Activated CD4-positive, alpha-beta memory T cell treated with anti-CD3 and anti-CD28 coated beads for 36 hours (primary cell): Measurements from ENCODE around the gene PNPLA2. TPM values are rescaled to one million over a fixed set of nuclear protein-coding genes. Genes with fewer than 3 reads are reported as not detected.

Experiments
- CTCF ChIA-PET: fragments of 350-600 bp; sonication (Branson Sonifier 250); formaldehyde crosslinking; loops from one replicate; lab custom pipeline; 2021; ENCODE audit warnings: antibody characterized with exemption, inconsistent platforms; lab: Charles Lee
- POLR2A ChIA-PET: fragments of 350-600 bp; sonication (Branson Sonifier 250); formaldehyde crosslinking; loops from one replicate; lab custom pipeline; 2021; ENCODE audit warnings: antibody characterized with exemption; lab: Charles Lee
- DNase-seq: peaks from one replicate; pipeline ENCODE4 v3.0.0-alpha.2; 2020
- H3K27ac Mint-ChIP-seq: one replicate; pipeline ENCODE4 v1.8.0; 2021; ENCODE audit warnings: mixed read lengths
- H3K27me3 Mint-ChIP-seq: one replicate; pipeline ENCODE4 v1.8.0; 2021; ENCODE audit warnings: mixed read lengths
- H3K36me3 Mint-ChIP-seq: one replicate; pipeline ENCODE4 v1.8.0; 2021; ENCODE audit warnings: mixed read lengths
- H3K4me1 Mint-ChIP-seq: one replicate; pipeline ENCODE4 v1.8.0; 2021; ENCODE audit warnings: low read depth, mixed read lengths
- H3K4me3 Mint-ChIP-seq: one replicate; pipeline ENCODE4 v1.8.0; 2021; ENCODE audit warnings: mild to moderate bottlenecking, mixed read lengths
- H3K9me3 Mint-ChIP-seq: one replicate; pipeline ENCODE4 v1.8.0; 2021; ENCODE audit warnings: mixed read lengths
- intact Hi-C: fragments of 100-400 bp; cut with micrococcal nuclease; formaldehyde crosslinking; loops from one replicate; pipeline ENCODE4 v1.15.1; 2023
- total RNA-seq, 2 experiments: library from RNA; stranded (reverse); gene quantifications; one replicate each; pipeline ENCODE4 v1.2.3, GENCODE V29; 2021

Gene PNPLA2
- total RNA-seq, 2 experiments from 2014 or later = 33.2 to 35.0 TPM

GRCh38 chr11:869399-870126 lies 50.8 kb downstream of the PNPLA2 start:
- POLR2A ChIA-PET = no interaction called here

GRCh38 chr11:870127-870413 lies 51.4 kb downstream of the PNPLA2 start:
- Mint-ChIP-seq H3K9me3 (no peaks in the 10 kb centered on the region), H3K4me1 (no peaks in the 10 kb centered on the region), H3K36me3 (peaks cover 2% of the 10 kb centered on the region), H3K27ac (no peak overlapping the region), H3K4me3 (no peak overlapping the region), H3K27me3 (no peaks in the 10 kb centered on the region)
- intact Hi-C loops = no loop called here
- CTCF ChIA-PET = no interaction called here
- POLR2A ChIA-PET = no interaction called here
- no peak for DNase-seq

More at GRCh38 chr11:869399-870126, 50.8 kb downstream of the PNPLA2 start:
- Mint-ChIP-seq H3K27me3 (no peaks in the 10 kb centered on the region), H3K4me3 (no peak overlapping the region), H3K9me3 (no peaks in the 10 kb centered on the region), H3K36me3 (peaks cover under 1% of the 10 kb centered on the region), H3K27ac (no peak overlapping the region), H3K4me1 (no peaks in the 10 kb centered on the region)
- intact Hi-C loops = no loop called here
- DNase-seq = no peak
- CTCF ChIA-PET = no interaction called here

DNA sequence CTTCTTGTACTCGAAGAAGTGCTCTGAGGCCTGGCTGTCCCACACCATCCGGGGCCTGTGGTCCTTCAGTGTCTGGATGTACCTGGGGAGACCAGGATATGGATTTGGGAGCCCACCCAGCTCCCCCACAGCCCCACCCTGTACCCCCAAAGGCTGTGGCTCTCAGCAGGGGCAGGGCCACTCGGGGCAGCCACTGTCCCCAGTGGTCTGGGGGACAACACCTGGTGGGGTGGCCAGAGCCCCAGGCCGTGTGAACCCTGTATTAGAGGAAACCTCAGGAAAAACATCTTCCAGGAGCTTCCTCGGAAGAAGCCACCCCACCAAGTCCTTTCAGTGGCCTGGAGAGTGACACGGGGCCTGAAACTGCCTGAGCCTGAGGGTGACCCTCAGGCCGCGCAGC lies 51.7 kb downstream of the PNPLA2 start:
- Mint-ChIP-seq H3K4me1 (no peaks in the 10 kb centered on the region), H3K9me3 (no peaks in the 10 kb centered on the region), H3K36me3 (peaks cover 2% of the 10 kb centered on the region), H3K4me3 (no peak overlapping the region), H3K27ac (no peak overlapping the region), H3K27me3 (no peaks in the 10 kb centered on the region)
- ChIA-PET POLR2A (no interaction called here), CTCF (no interaction called here)
- DNase-seq = no peak
- intact Hi-C loops = no loop called here

- Mint-ChIP-seq H3K4me1 (no peaks in the 10 kb centered on the region), H3K4me3 (no peak overlapping the region), H3K27me3 (no peaks in the 10 kb centered on the region), H3K9me3 (no peaks in the 10 kb centered on the region), H3K36me3 (peaks cover 2% of the 10 kb centered on the region), H3K27ac (no peak overlapping the region)
- POLR2A ChIA-PET = no interaction called here
- CTCF ChIA-PET = interaction anchor here (1.2 kb wide), 1 partner anchor 182 kb away, joined by 4 read pairs; no protein-coding TSS in a partner anchor
- intact Hi-C loops = no loop called here
- no peak for DNase-seq
Measured at GRCh38 chr11:871472-871871, 52.8 kb downstream of the PNPLA2 start.

GRCh38 chr11:872799-873198 lies 54.1 kb downstream of the PNPLA2 start:
- intact Hi-C loops = no loop called here
- Mint-ChIP-seq H3K27me3 (no peaks in the 10 kb centered on the region), H3K27ac (no peak overlapping the region), H3K4me1 (no peaks in the 10 kb centered on the region), H3K9me3 (no peaks in the 10 kb centered on the region), H3K36me3 (peaks cover 3% of the 10 kb centered on the region), H3K4me3 (no peak overlapping the region)
- ChIA-PET CTCF (interaction anchor here (0.8 kb wide), 1 partner anchor 24 kb away, joined by 3 read pairs; no protein-coding TSS in a partner anchor), POLR2A (no interaction called here)
- no peak for DNase-seq

GRCh38 chr11:873706-874105 lies 55.0 kb downstream of the PNPLA2 start:
- Mint-ChIP-seq H3K36me3 (peaks cover 4% of the 10 kb centered on the region), H3K9me3 (no peaks in the 10 kb centered on the region), H3K27me3 (no peaks in the 10 kb centered on the region), H3K4me3 (no peak overlapping the region), H3K27ac (no peak overlapping the region), H3K4me1 (no peaks in the 10 kb centered on the region)
- DNase-seq = no peak
- intact Hi-C loops = no loop called here
- CTCF ChIA-PET = no interaction called here
- POLR2A ChIA-PET = no interaction called here

Other genes with a start within 250 kb of the PNPLA2 start
- gene PHRF1, start 242.4 kb upstream of the PNPLA2 start, total RNA-seq = 10 to 100 TPM; 32.4 to 33.5 TPM
- gene IRF7, start 203.0 kb upstream of the PNPLA2 start, total RNA-seq = 10 to 100 TPM; 79.9 to 80.7 TPM
- gene CDHR5, start 194.0 kb upstream of the PNPLA2 start, total RNA-seq = not detected
- not detected for gene SCT, start 191.7 kb upstream of the PNPLA2 start, total RNA-seq
- gene DRD4, start 181.6 kb upstream of the PNPLA2 start, total RNA-seq = under 1 TPM; 0.21 to 0.39 TPM
- 10 to 100 TPM; 41.5 to 50.5 TPM for gene DEAF1, start 123.7 kb upstream of the PNPLA2 start, total RNA-seq
- 1 to 10 TPM; 9.5 to 9.8 TPM for gene TMEM80, start 123.1 kb upstream of the PNPLA2 start, total RNA-seq
- gene EPS8L2, start 112.7 kb upstream of the PNPLA2 start, total RNA-seq = 10 to 100 TPM; 12.4 to 12.6 TPM
- 100 to 1,000 TPM; 284 to 296 TPM for gene TALDO1, start 71.5 kb upstream of the PNPLA2 start, total RNA-seq
- 10 to 100 TPM; 36.6 to 39.1 TPM for gene GATD1, start 41.4 kb upstream of the PNPLA2 start, total RNA-seq
- 1 to 10 TPM in 1 of 2 experiments, under 1 TPM in 1; 0.68 to 1.1 TPM for gene CEND1, start 28.8 kb upstream of the PNPLA2 start, total RNA-seq
- gene SLC25A22, start 20.6 kb upstream of the PNPLA2 start, total RNA-seq = 10 to 100 TPM; 28.4 to 32.2 TPM
- 10 to 100 TPM; 28.3 to 32.1 TPM for gene PIDD1, start 13.7 kb upstream of the PNPLA2 start, total RNA-seq
- 1,000 to 10,000 TPM; 2,941 to 2,963 TPM for gene RPLP2, start 8.9 kb upstream of the PNPLA2 start, total RNA-seq
- 1 to 10 TPM; 1.8 to 2.3 TPM for gene CRACR2B, start 9.0 kb downstream of the PNPLA2 start, total RNA-seq
- gene CD151, start 14.0 kb downstream of the PNPLA2 start, total RNA-seq = 10 to 100 TPM; 40.2 to 40.9 TPM
- 10 to 100 TPM; 70.4 to 74.0 TPM for gene POLR2L, start 23.6 kb downstream of the PNPLA2 start, total RNA-seq
- gene TSPAN4, start 23.9 kb downstream of the PNPLA2 start, total RNA-seq = 1 to 10 TPM; 5.2 to 5.3 TPM
- 10 to 100 TPM; 61.5 to 61.6 TPM for gene CHID1, start 91.9 kb downstream of the PNPLA2 start, total RNA-seq
- gene AP2A2, start 107.0 kb downstream of the PNPLA2 start, total RNA-seq = 10 to 100 TPM; 42.8 to 44.1 TPM
- gene MUC6, start 217.8 kb downstream of the PNPLA2 start, total RNA-seq = not detected